Skeletal muscle satellite cell (primary cell): Measurements from ENCODE around the gene CTDP1.

Experiments
- H3K27me3 ChIP-seq: 2 replicates; pipeline ENCODE4 v1.7.0; 2013; ENCODE audit warnings: low read length; ENCODE audit not compliant: control insufficient read depth, insufficient read depth
- H3K36me3 ChIP-seq: 2 replicates; pipeline ENCODE4 v1.7.0; 2013; ENCODE audit warnings: mild to moderate bottlenecking, control low read depth, low read length; ENCODE audit not compliant: insufficient read depth
- H3K4me1 ChIP-seq: 2 replicates; pipeline ENCODE4 v1.7.0; 2013; ENCODE audit warnings: low read length; ENCODE audit not compliant: control insufficient read depth, insufficient read depth
- H3K4me2 ChIP-seq: 2 replicates; pipeline ENCODE4 v1.7.0; 2013; ENCODE audit warnings: mild to moderate bottlenecking, low read length
- H3K4me3 ChIP-seq: 2 replicates; pipeline ENCODE4 v1.7.0; 2013; ENCODE audit warnings: low read length
- H3K9ac ChIP-seq: 2 replicates; pipeline ENCODE4 v1.7.0; 2013; ENCODE audit warnings: mild to moderate bottlenecking, low read depth, low read length, moderate library complexity
- H3K9me3 ChIP-seq: replicated peaks from 2 replicates; pipeline ENCODE4 v1.7.0; 2013; ENCODE audit warnings: mild to moderate bottlenecking, control low read depth, low read length

CTDP1 gene

DNA sequence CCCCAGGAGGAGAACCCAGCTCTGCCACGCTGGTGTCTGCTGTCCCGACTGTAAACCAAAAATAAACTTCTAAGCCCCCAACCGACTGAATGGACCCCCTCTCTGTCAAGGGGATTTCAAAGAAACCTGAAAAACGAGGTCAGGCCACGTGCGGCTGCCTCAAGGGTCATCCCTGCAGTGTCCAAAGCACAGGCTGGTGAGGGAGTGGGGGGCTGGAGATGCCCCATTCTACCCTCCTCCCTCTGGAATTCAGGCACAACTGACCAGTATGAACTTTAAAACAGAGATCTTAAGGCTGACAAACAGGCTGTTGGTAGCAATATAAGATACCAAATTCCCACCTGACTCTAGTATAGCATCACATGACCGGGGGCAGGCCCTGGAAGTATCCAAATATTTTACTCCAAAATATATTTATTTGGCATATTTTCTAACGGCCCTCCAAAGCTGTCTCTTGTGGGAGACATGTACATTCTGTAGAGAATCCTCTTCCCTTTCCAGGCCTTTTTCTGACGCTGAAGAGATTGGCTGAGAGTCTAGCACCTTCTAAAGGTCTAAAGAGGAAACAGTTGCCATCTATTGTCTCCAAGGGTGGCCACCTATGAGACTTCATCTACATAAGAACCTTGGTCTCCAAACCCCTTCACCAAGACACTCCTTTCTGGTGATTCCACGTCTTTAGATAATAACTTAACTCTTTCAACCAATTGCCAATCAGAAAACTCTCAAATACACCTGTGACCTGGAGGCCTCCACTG is 40.4 kb upstream of the CTDP1 start:
- no peaks in the 10 kb centered on the region for H3K4me1 ChIP-seq
- H3K4me2 ChIP-seq = no peak overlapping the region
- H3K9me3 ChIP-seq = no peaks in the 10 kb centered on the region
- no peak overlapping the region for H3K9ac ChIP-seq
- H3K27me3 ChIP-seq = peaks cover 27% of the 10 kb centered on the region
- H3K4me3 ChIP-seq = no peak overlapping the region
- no peaks in the 10 kb centered on the region for H3K36me3 ChIP-seq

DNA sequence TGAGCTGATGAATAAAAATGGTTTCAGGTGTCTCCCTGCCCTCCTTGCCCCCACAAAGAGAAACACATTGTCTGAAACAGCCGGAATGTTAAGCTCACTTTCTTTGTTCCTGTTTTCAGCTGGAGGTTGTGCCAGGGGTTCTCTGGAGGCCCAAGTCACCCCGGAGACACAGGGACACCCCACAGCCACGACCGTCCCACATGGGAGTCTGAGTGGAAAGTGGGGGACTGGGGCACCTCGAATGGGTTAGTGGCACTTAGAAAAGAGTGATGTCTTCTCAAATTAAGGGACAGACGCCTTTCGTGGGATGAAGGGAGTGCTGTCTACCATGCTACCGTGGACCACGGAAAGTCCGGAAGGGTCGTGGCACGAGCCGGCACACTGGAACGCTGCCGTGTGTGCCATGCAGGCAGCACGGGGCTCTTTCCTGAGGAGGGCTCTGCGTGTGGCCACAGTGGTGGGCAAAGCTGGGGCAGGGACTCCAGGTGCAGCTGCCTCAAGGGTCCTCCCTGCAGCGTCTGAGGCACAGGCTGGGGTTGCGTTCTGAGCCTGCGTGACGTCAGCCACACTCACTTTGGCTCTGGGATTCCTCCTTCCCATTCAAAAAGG is 39.4 kb upstream of the CTDP1 start:
- Histone ChIP-seq H3K4me1 (no peaks in the 10 kb centered on the region), H3K9ac (no peak overlapping the region), H3K4me2 (no peak overlapping the region), H3K36me3 (no peaks in the 10 kb centered on the region), H3K4me3 (no peak overlapping the region), H3K9me3 (no peaks in the 10 kb centered on the region), H3K27me3 (peaks cover 36% of the 10 kb centered on the region)

DNA sequence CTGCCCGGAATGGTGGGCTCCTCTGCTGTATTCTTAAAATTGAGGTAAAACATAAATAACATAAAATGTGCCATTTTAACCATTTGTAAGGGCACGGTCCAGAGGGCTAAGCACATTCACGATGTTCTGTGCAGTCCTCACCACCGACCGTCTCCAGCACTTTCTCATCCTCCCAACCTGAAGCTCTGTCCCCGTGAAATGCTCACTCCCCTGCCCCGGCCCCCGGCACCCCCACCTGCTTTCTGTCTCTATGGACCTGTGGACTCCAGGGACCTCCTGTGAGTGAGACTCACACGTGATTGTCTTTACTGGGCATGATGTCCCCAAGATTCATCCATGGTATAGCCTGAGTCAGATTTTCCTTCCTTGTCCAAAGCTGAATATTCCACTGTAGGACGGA is 38.7 kb upstream of the CTDP1 start:
- Histone ChIP-seq H3K9me3 (no peaks in the 10 kb centered on the region), H3K4me2 (no peak overlapping the region), H3K4me3 (no peak overlapping the region), H3K4me1 (no peaks in the 10 kb centered on the region), H3K9ac (no peak overlapping the region), H3K36me3 (no peaks in the 10 kb centered on the region), H3K27me3 (peaks cover 41% of the 10 kb centered on the region)

DNA sequence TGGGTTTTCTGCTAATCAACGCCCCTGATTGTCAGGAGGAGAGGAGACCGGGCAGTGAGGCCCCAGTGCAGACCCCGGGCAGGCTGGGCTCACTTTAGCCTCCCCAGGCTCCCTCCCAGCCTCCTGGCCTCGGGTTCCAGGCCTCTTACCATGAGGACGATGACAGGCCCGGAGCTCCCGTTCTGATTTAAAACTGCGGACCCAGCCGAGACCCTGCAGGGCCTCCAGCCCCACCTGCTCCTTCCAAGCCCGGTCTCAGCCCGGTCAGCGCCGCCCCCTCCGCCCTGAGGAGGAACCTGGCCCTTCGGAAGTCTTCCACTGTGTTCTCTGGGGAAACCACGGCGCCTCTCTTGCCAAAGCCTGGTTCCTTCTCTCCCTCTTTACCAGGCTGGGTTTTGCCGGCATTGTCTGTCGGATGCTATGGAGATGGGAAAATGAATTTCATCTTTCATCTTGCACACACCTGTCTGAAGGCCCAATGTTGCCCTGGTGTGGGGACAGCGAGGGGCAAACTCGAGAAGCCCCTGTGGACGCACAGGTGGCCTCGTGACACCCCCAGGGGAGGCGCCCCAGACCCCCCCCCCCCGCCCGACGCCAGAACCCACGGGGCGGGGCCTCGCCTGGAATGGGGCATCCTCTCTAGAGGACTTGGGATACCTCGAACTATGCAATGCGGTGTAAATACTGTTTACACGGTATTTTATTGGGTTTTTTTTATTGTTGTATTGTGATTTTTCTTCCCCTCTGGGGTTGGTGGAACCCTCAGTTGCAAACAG is 37.7 kb upstream of the CTDP1 start:
- Histone ChIP-seq H3K9ac (no peak overlapping the region), H3K4me3 (no peak overlapping the region), H3K36me3 (no peaks in the 10 kb centered on the region), H3K4me2 (no peak overlapping the region), H3K4me1 (no peaks in the 10 kb centered on the region), H3K9me3 (no peaks in the 10 kb centered on the region), H3K27me3 (peaks cover 45% of the 10 kb centered on the region)

DNA sequence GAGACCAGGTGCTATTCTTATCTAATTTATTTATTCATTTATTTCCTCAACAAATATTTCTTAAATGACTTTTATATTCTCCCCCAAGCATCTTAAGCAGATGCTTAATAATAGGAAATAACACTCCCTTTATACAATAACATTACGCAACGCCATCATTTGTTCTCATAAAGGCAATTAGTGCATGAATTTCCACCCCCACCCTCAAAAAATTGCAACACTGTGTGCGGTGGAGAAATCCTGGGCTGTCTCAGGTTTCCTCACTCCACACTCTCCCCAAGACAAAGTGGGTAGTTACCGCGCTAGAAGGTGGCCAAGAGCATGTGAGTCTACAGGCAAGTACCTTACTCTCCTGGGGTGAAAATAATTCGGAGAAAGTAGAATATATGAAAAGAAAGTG is 37.0 kb upstream of the CTDP1 start:
- Histone ChIP-seq H3K9me3 (no peaks in the 10 kb centered on the region), H3K9ac (no peak overlapping the region), H3K4me1 (no peaks in the 10 kb centered on the region), H3K36me3 (no peaks in the 10 kb centered on the region), H3K4me3 (no peak overlapping the region), H3K4me2 (no peak overlapping the region), H3K27me3 (peaks cover 38% of the 10 kb centered on the region)

DNA sequence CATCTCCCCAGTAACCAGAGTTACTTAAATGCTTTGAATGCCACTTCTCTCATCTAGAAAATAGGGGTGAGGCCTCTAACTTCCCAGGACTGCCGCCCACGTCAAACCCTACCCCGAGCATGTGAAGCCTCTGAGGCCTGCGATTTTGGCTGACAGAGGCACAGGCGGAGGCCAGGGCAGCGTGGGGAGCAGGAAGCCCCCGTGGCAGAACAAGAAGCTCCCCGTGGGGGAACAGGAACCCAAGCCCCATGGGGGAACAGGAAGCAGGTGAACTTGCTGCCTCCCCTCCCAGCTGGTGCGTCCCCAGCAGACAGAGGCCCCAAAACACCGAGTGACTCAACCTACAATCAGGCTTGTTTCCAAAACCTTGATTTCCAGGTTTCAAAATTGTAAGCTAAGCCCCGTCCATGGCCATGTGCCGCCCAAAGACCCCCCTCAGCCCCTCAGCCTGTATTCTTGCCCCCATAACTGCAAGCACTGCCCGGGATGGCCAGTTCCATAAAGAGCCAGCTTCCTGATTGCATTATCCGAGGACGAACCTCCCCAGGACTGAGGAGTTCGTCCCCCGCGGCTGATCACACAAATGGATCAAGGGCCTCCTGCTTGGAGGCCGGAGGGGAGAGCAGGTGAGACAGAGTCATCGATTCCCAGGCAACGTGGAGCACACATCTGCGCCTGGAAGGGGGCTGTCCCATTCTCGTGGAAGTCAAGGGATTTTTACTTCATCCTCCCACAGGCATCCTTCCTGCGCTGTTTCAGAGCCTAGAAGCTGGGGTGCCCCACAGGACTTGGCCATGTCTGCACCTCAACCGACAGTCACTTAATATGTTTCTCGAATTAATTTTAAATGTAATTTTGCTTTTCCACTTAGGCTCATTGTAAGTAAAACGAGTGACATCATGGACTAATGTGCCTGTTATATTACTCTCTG is 36.3 kb upstream of the CTDP1 start:
- no peak overlapping the region for H3K9ac ChIP-seq
- no peaks in the 10 kb centered on the region for H3K4me1 ChIP-seq
- no peaks in the 10 kb centered on the region for H3K9me3 ChIP-seq
- no peak overlapping the region for H3K4me3 ChIP-seq
- no peaks in the 10 kb centered on the region for H3K36me3 ChIP-seq
- H3K27me3 ChIP-seq = peaks cover 34% of the 10 kb centered on the region
- no peak overlapping the region for H3K4me2 ChIP-seq

DNA sequence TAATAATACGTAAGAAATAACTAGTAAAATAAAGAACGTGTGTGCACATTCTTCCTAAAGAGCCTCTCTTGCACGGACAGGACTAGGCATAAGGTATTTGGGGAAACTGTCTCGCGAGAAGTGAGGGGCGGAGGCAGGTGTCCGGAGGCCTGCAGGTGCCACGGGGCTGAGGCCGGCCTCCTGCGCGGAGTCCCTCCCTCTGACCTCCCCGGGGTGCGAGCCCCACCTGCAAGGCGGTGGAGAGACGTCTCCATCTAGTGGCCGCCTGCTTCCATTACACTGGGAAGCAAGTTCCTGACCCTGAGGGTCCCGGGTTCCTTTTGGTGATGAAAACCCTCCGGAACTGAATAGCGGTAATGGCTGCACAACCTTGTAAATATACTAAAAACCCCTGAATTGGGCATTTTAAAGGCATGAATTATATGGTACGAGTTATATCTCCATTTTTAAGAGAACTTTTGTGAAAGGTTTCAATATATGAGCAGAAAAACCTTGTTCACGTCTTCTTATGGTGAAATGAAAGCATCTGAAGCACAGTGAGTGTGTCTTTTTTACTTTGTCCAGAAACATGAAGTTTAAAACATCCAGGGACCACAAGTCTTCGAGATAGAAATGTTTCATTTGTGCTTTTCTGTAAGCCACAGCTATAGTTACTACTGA is 35.5 kb upstream of the CTDP1 start:
- no peaks in the 10 kb centered on the region for H3K9me3 ChIP-seq
- no peak overlapping the region for H3K9ac ChIP-seq
- no peaks in the 10 kb centered on the region for H3K36me3 ChIP-seq
- H3K27me3 ChIP-seq = peaks cover 34% of the 10 kb centered on the region
- H3K4me1 ChIP-seq = no peaks in the 10 kb centered on the region
- no peak overlapping the region for H3K4me2 ChIP-seq
- H3K4me3 ChIP-seq = no peak overlapping the region

DNA sequence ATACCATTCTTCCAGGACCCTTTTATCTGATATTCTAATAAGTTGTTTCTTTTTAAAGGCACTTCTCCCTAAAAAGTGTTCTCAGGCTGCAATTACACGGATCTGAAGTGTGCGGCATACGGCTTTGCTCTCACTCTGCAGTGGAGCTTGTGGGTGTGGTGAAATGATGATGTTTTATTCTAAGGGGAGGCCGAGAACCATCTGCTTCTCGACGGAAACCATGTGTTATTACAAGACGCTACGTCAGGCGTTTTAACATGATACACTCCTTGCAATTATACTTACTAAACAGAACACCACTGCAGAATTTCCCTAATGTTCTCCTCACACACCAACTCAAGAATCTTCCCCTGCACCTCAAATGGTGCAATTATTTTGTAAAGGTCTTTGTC is 34.9 kb upstream of the CTDP1 start:
- Histone ChIP-seq H3K4me1 (no peaks in the 10 kb centered on the region), H3K27me3 (peaks cover 33% of the 10 kb centered on the region), H3K9ac (no peak overlapping the region), H3K36me3 (no peaks in the 10 kb centered on the region), H3K4me3 (no peak overlapping the region), H3K9me3 (no peaks in the 10 kb centered on the region), H3K4me2 (no peak overlapping the region)

DNA sequence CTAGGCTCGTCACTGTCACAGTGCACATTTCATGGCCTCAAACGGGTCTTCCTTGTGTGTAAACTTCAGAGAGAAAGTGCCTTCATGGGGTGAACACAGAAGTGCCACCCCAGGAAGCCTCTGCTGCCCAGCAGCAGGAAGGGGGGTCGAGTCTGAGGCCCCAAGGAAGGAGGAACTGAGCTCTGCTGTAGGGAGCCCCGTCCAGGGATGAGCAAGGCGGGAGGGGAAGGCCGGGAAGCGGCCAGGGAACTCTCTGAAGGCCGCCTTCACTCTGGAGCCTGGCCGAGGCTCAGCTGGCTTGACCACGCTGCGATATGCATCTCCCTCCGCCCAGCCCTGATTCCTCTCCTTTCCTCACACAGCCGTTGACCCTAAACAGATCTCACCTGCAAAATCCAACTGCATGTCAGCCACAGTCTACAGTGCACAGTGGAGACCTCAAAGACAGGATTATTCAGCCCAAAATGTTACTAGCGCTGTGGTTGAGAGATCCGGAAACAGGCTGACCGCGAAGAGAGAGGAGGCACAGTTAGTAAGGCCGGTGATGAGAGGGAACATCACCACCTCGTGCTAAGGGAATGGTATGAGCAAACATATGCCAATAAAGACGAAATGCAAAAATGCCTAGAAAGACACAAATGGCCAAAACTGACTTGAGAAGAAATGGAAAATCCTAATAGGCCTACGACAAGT is 34.2 kb upstream of the CTDP1 start:
- H3K4me1 ChIP-seq = no peaks in the 10 kb centered on the region
- H3K9me3 ChIP-seq = no peaks in the 10 kb centered on the region
- peaks cover 32% of the 10 kb centered on the region for H3K27me3 ChIP-seq
- H3K36me3 ChIP-seq = no peaks in the 10 kb centered on the region
- H3K4me3 ChIP-seq = no peak overlapping the region
- H3K9ac ChIP-seq = no peak overlapping the region
- H3K4me2 ChIP-seq = no peak overlapping the region

DNA sequence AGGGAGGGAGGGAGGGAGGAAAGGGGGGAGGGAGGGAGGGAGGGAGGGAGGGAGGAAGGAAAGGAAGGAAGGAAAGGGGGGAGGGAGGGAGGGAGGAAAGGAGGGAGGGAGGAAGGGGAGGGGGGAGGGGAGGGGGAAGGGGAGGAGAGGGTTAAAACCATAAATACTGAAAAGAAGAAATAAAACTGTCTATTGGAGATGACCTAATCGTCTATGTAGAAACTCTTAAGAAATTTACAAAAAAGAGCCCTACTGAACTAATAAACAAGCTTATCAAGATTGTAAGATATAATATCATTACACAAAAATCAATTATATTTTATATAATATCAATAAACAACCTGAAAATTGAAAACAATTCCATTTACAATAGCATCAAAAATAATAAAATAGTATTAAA is 32.3 kb upstream of the CTDP1 start:
- Histone ChIP-seq H3K9ac (no peak overlapping the region), H3K4me1 (no peaks in the 10 kb centered on the region), H3K4me2 (no peak overlapping the region), H3K4me3 (no peak overlapping the region), H3K27me3 (peaks cover 46% of the 10 kb centered on the region), H3K9me3 (no peaks in the 10 kb centered on the region), H3K36me3 (no peaks in the 10 kb centered on the region)
